ENCODE measurements around the gene ARID5B.

- TF ChIP-seq, protein P1, sequence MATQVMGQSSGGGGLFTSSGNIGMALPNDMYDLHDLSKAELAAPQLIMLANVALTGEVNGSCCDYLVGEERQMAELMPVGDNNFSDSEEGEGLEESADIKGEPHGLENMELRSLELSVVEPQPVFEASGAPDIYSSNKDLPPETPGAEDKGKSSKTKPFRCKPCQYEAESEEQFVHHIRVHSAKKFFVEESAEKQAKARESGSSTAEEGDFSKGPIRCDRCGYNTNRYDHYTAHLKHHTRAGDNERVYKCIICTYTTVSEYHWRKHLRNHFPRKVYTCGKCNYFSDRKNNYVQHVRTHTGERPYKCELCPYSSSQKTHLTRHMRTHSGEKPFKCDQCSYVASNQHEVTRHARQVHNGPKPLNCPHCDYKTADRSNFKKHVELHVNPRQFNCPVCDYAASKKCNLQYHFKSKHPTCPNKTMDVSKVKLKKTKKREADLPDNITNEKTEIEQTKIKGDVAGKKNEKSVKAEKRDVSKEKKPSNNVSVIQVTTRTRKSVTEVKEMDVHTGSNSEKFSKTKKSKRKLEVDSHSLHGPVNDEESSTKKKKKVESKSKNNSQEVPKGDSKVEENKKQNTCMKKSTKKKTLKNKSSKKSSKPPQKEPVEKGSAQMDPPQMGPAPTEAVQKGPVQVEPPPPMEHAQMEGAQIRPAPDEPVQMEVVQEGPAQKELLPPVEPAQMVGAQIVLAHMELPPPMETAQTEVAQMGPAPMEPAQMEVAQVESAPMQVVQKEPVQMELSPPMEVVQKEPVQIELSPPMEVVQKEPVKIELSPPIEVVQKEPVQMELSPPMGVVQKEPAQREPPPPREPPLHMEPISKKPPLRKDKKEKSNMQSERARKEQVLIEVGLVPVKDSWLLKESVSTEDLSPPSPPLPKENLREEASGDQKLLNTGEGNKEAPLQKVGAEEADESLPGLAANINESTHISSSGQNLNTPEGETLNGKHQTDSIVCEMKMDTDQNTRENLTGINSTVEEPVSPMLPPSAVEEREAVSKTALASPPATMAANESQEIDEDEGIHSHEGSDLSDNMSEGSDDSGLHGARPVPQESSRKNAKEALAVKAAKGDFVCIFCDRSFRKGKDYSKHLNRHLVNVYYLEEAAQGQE (IDR thresholded peaks at IDR 0.05; ENCODE audit: insufficient read depth in 1 of 2, low read depth in 2 of 2, low read length in 2 of 2), result no peak
- no peak for TF ChIP-seq POLR2AphosphoS5 (IDR thresholded peaks at IDR 0.05; ENCODE audit: low read depth, low read length)
- no peak for TF ChIP-seq TAF1 (IDR thresholded peaks at IDR 0.05; ENCODE audit: borderline replicate concordance, insufficient read depth, low read length)
- no peak for TF ChIP-seq SIN3A (IDR thresholded peaks at IDR 0.05; ENCODE audit: borderline replicate concordance, insufficient read depth, low read length)
- no peak for TF ChIP-seq FOXP2 (optimal IDR thresholded peaks at IDR 0.05; ENCODE audit: borderline replicate concordance, extremely low read depth, extremely low read length, insufficient read depth)
Measured at GRCh38 chr10:62024026-62024701, 122.7 kb downstream of the ARID5B start.

Data from PFSK-1 (cell line).